ENCODE results near the gene NPC2. TPM values are rescaled to one million over a fixed set of nuclear protein-coding genes. Genes with fewer than 3 reads are reported as not detected.

NPC2 gene
- total RNA-seq, 1 experiment from 2014 or later: 137 TPM

DNA sequence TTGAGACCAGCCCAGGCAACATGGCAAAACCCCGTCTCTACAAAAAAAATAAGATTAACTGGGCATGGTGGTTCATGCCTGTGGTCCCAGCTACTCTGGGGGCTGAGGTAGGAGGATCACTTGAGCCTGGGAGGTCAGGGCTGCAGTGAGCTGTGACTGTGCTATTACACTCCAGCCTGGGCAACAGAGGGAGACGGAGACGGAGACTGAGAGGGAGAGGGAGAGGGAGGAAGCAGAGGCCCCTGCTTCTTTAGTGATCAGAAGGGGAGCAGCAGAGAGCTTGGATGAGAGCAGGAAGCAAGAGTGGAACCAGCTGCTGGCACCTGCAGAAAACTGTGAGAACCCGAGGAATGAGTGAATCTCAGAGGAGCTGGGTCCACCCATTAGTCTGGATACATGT lies 46.4 kb upstream of the NPC2 start:
- Mint-ChIP-seq H3K27ac (peak overlapping the region in 1 of 3 experiments; percentile 37; a peak in 1 of 7 replicates), H3K4me3 (no peak overlapping the region)
- H3K14ac ChIP-seq (ENCODE audit: insufficient read depth, low read length): no peak overlapping the region

More for the DNA sequence above, 46.4 kb upstream of the NPC2 start:
- H3K27ac ChIP-seq (ENCODE audit: insufficient read length, low read depth, low read length): no peak overlapping the region
- no peak overlapping the region for H2BK15ac ChIP-seq (ENCODE audit: low read depth, low read length)
- no peak overlapping the region for H3T11ph ChIP-seq (ENCODE audit: low read length)
- H4K91ac ChIP-seq (ENCODE audit: insufficient read length, low read depth, low read length): no peak overlapping the region
- H3K9ac ChIP-seq (ENCODE audit: extremely low read depth, insufficient read length, low read length): no peak overlapping the region
- no peaks in the 10 kb centered on the region for H3K79me2 ChIP-seq (ENCODE audit: insufficient read depth, low read length)
- TF ChIP-seq, protein P1, sequence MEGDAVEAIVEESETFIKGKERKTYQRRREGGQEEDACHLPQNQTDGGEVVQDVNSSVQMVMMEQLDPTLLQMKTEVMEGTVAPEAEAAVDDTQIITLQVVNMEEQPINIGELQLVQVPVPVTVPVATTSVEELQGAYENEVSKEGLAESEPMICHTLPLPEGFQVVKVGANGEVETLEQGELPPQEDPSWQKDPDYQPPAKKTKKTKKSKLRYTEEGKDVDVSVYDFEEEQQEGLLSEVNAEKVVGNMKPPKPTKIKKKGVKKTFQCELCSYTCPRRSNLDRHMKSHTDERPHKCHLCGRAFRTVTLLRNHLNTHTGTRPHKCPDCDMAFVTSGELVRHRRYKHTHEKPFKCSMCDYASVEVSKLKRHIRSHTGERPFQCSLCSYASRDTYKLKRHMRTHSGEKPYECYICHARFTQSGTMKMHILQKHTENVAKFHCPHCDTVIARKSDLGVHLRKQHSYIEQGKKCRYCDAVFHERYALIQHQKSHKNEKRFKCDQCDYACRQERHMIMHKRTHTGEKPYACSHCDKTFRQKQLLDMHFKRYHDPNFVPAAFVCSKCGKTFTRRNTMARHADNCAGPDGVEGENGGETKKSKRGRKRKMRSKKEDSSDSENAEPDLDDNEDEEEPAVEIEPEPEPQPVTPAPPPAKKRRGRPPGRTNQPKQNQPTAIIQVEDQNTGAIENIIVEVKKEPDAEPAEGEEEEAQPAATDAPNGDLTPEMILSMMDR (conservative IDR thresholded peaks at IDR 0.05): no peak
- no peaks in the 10 kb centered on the region for H3K9me3 ChIP-seq (ENCODE audit: control insufficient read depth, low read depth, low read length)
- no peak overlapping the region for H4K8ac ChIP-seq (replicated peaks; ENCODE audit: insufficient read length, low read depth, low read length)
- 0 out of 4 replicates have a peak, but pooled peaks cover 0 to 2% of the 10 kb centered on the region in 2 experiments for H3K4me1 Mint-ChIP-seq
- no CpG with 5 or more reads among the region's 4 CpGs for WGBS (ENCODE audit: extremely low coverage, insufficient read length, low lambda C conversion rate)
- no peak overlapping the region for H3K23ac ChIP-seq (ENCODE audit: insufficient read length, low read depth, low read length)
- no peak for DNase-seq
- no peaks in the 10 kb centered on the region for H3K27me3 ChIP-seq (ENCODE audit: insufficient read depth, low read length)
- no peaks in the 10 kb centered on the region for H3K79me1 ChIP-seq (ENCODE audit: insufficient read depth, low read depth, low read length, poor library complexity, severe bottlenecking)
- no peak overlapping the region for H3K4me2 ChIP-seq (ENCODE audit: insufficient read depth, insufficient read length, low read length)
- H3K23me2 ChIP-seq (ENCODE audit: insufficient read length, low read depth, low read length, poor library complexity, severe bottlenecking): no peaks in the 10 kb centered on the region
- H4K20me1 ChIP-seq (ENCODE audit: control insufficient read depth, insufficient read depth, insufficient read length): no peaks in the 10 kb centered on the region
- H2AK5ac ChIP-seq (ENCODE audit: insufficient read length, low read length): no peak overlapping the region
- H2BK20ac ChIP-seq (ENCODE audit: low read depth, low read length, poor library complexity, severe bottlenecking): no peak overlapping the region
- H3K18ac ChIP-seq (ENCODE audit: insufficient read length, low read depth, low read length): no peak overlapping the region
- H2AFZ ChIP-seq (ENCODE audit: low read length): no peak overlapping the region
- H3K27me3 Mint-ChIP-seq (ENCODE audit: low read depth): no peaks in the 10 kb centered on the region; the same call in 1 of the 2 replicates
- H3K56ac ChIP-seq (ENCODE audit: insufficient read length, low read depth, low read length): no peak overlapping the region
- no peaks in the 10 kb centered on the region for H3K9me3 Mint-ChIP-seq
- H2BK12ac ChIP-seq (ENCODE audit: insufficient read length, low read depth, low read length): no peak overlapping the region
- H4K5ac ChIP-seq (ENCODE audit: insufficient read length, low read depth, low read length): no peak overlapping the region
- no peak overlapping the region for H3K4ac ChIP-seq (ENCODE audit: low read depth, low read length)
- H3K36me3 Mint-ChIP-seq (ENCODE audit: insufficient read depth in 1 of 3, low read depth in 3 of 3): no peaks in the 10 kb centered on the region
- H2BK5ac ChIP-seq (ENCODE audit: insufficient read length, low read length): no peak overlapping the region
- H2BK120ac ChIP-seq (ENCODE audit: low read depth, low read length, poor library complexity, severe bottlenecking): no peak overlapping the region
- H3K4me1 ChIP-seq (ENCODE audit: insufficient read depth, low read length): no peaks in the 10 kb centered on the region
